Liver (tissue), 9 donors: ENCODE measurements around the gene FOXC2. TPM values are rescaled to one million over a fixed set of nuclear protein-coding genes. Genes with fewer than 3 reads are reported as not detected.

Experiments used
- DNase-seq: peaks from one replicate; pipeline ENCODE4 v3.0.0-alpha.2; 2017; ENCODE audit warnings: low spot score
- H3K27ac ChIP-seq, 2 donors: one replicate each; pipeline ENCODE4 v1.7.0; 2013; ENCODE audit warnings: inconsistent platforms in 2 of 2, low read length in 2 of 2, control low read depth in 1 of 2, low read depth in 1 of 2, mild to moderate bottlenecking in 1 of 2
- H3K27me3 ChIP-seq, 4 donors: one replicate each; pipeline versions ENCODE4 v1.6.1 to v1.7.0; 2013; ENCODE audit warnings: low read length in 3 of 4, inconsistent platforms in 1 of 4, mild to moderate bottlenecking in 1 of 4, moderate library complexity in 1 of 4; ENCODE audit not compliant: control insufficient read depth in 4 of 4, insufficient read depth in 4 of 4
- H3K36me3 ChIP-seq, 4 donors: one replicate each; pipeline versions ENCODE4 v1.6.1 to v1.7.0; 2013; ENCODE audit warnings: low read length in 3 of 4, mild to moderate bottlenecking in 3 of 4, low read depth in 1 of 4, moderate library complexity in 1 of 4; ENCODE audit not compliant: control insufficient read depth in 4 of 4, insufficient read depth in 3 of 4
- H3K4me1 ChIP-seq, 4 donors: one replicate each; pipeline versions ENCODE4 v1.6.1 to v1.7.0; 2013; ENCODE audit warnings: low read length in 3 of 4, mild to moderate bottlenecking in 3 of 4, moderate library complexity in 1 of 4; ENCODE audit not compliant: control insufficient read depth in 4 of 4, insufficient read depth in 4 of 4
- H3K4me3 ChIP-seq, 3 donors: one replicate each; pipeline versions ENCODE4 v1.6.1 to v1.7.0; 2013; ENCODE audit warnings: low read length in 3 of 3, control low read depth in 1 of 3, low read depth in 1 of 3, mild to moderate bottlenecking in 1 of 3
- H3K9ac ChIP-seq, 2 donors: one replicate each; pipeline ENCODE4 v1.7.0; 2013; ENCODE audit warnings: low read length in 2 of 2, mild to moderate bottlenecking in 2 of 2, moderate library complexity in 2 of 2, control low read depth in 1 of 2, low read depth in 1 of 2
- H3K9me3 ChIP-seq, 4 donors: one replicate each; pipeline versions ENCODE4 v1.6.1 to v1.7.0; 2013; ENCODE audit warnings: low read length in 3 of 4; ENCODE audit not compliant: control insufficient read depth in 4 of 4
- ATF3 ChIP-seq: IDR thresholded peaks from 2 replicates; pipeline ENCODE4 v1.6.1; 2016; ENCODE audit warnings: antibody characterized with exemption
- EGR1 ChIP-seq, 2 donors: IDR thresholded peaks; 2 replicates each; pipeline ENCODE4 v1.6.1; 2016 to 2018; ENCODE audit warnings: antibody characterized with exemption in 2 of 2, low read depth in 2 of 2
- FOXA1 ChIP-seq: IDR thresholded peaks from 2 replicates; pipeline ENCODE4 v1.6.1; 2016; ENCODE audit warnings: antibody characterized with exemption
- FOXA2 ChIP-seq: IDR thresholded peaks from 2 replicates; pipeline ENCODE4 v1.6.1; 2016; ENCODE audit warnings: antibody characterized with exemption
- GABPA ChIP-seq, 2 donors: IDR thresholded peaks in 1 of 2; conservative IDR thresholded peaks in 1 of 2; 2 replicates each; pipeline ENCODE4 v1.6.1; 2016; ENCODE audit warnings: antibody characterized with exemption in 2 of 2, mild to moderate bottlenecking in 1 of 2, moderate library complexity in 1 of 2
- HNF4A ChIP-seq, 2 donors: conservative IDR thresholded peaks; 2 replicates each; pipeline ENCODE4 v1.6.1; 2016; ENCODE audit warnings: antibody characterized with exemption in 2 of 2, mild to moderate bottlenecking in 2 of 2
- HNF4G ChIP-seq: IDR thresholded peaks from 2 replicates; pipeline ENCODE4 v1.6.1; 2016; ENCODE audit warnings: antibody characterized with exemption
- JUND ChIP-seq, 2 donors: IDR thresholded peaks; 2 replicates each; pipeline ENCODE4 v1.6.1; 2016; ENCODE audit warnings: antibody characterized with exemption in 2 of 2
- NR2F2 ChIP-seq: IDR thresholded peaks from 2 replicates; pipeline ENCODE4 v1.6.1; 2016; ENCODE audit warnings: antibody characterized with exemption
- RAD21 ChIP-seq, 2 donors: IDR thresholded peaks; 2 replicates each; pipeline ENCODE4 v1.6.1; 2016; ENCODE audit warnings: antibody characterized with exemption in 2 of 2, mild to moderate bottlenecking in 2 of 2
- RXRA ChIP-seq, 2 donors: IDR thresholded peaks; 2 replicates each; pipeline ENCODE4 v1.6.1; 2017 to 2018; ENCODE audit warnings: antibody characterized with exemption in 2 of 2, mild to moderate bottlenecking in 1 of 2
- SP1 ChIP-seq: IDR thresholded peaks from 2 replicates; pipeline ENCODE4 v1.6.1; 2018; ENCODE audit warnings: antibody characterized with exemption, mild to moderate bottlenecking
- TAF1 ChIP-seq: conservative IDR thresholded peaks from 2 replicates; pipeline ENCODE4 v1.6.1; 2016; ENCODE audit warnings: antibody characterized with exemption, mild to moderate bottlenecking
- YY1 ChIP-seq: IDR thresholded peaks from 2 replicates; pipeline ENCODE4 v1.6.1; 2016; ENCODE audit warnings: antibody characterized with exemption, mild to moderate bottlenecking
- WGBS: extraction: QIAGEN DNeasy Blood & Tissue Kit; methylation state at CpG from one replicate; pipeline ENCODE4 v1.1.7; 2013; 5-methylcytosine and 5-hydroxymethylcytosine counted together
- polyA plus RNA-seq, 2 donors: library from polyadenylated mRNA; stranded (reverse) in 1 of 2; unstranded in 1 of 2; fragments of 200-250 nt in 1 of 2; fragments of >200 nt in 1 of 2; fragmentation: Nextera tagmentation in 1 of 2; extraction: Ambion mirVana in 1 of 2; gene quantifications; one replicate each; pipeline versions ENCODE4 v1.2.1 to v1.2.3, GENCODE V29; 2013 to 2015
- total RNA-seq, 2 donors: library from RNA; depleted of rRNA; stranded (reverse); fragments of >200 nt; gene quantifications; one replicate each; pipeline ENCODE4 v1.2.3, GENCODE V29; 2014
- TF ChIP-seq, protein P1 (sequence below): fragments of 150-350 bp; IDR thresholded peaks from 2 replicates; pipeline ENCODE4 v1.5.1; 2017; ENCODE audit warnings: improper control_type of control experiment, low read depth, low read length; ENCODE audit not compliant: missing input control
- TF ChIP-seq, protein P2 (sequence below): IDR thresholded peaks from 2 replicates; pipeline ENCODE4 v1.6.1; 2016; ENCODE audit warnings: antibody characterized with exemption, mild to moderate bottlenecking
- TF ChIP-seq, protein P3 (sequence below): IDR thresholded peaks from 2 replicates; pipeline ENCODE4 v1.6.1; 2016; ENCODE audit warnings: antibody characterized with exemption
- TF ChIP-seq, protein P4 (sequence below): IDR thresholded peaks from 2 replicates; pipeline ENCODE4 v1.6.1; 2016; ENCODE audit warnings: antibody characterized with exemption
- donor health status: healthy.
- donor health status: healthy.
- donor health status: healthy.
- donor health status: healthy.
- donor health status: healthy.

Gene FOXC2
- total and polyA plus RNA-seq, 4 donors, result 0.03 to 0.09 (median 0.08) TPM; not detected in 1

DNA sequence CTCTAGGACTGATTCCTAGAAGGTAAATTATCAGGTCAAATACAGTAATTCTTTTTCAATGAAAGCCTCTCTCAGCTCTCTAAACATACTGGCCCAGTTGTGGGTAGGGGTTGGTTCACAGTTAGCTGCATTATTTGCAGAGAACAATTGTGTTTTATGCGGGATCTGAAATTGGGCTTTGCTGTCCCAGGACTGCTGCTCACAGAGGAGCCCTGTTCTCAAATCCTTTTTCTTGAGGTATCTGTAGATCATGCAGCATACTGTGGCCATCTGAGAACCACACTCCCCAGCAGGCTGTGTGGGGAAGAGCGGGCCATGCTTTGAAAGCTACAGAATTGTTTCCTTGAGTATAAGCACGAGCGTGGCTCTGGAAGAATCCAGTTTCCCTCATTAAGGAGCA, 29.1 kb upstream of the FOXC2 start:
- Histone ChIP-seq H3K36me3 (peaks cover 16 to 53% (median 39%) of the 10 kb centered on the region in 4 donors), H3K4me3 (no peak overlapping the region), H3K4me1 (no peaks in the 10 kb centered on the region), H3K27me3 (no peaks in the 10 kb centered on the region), H3K9ac (no peak overlapping the region), H3K9me3 (no peaks in the 10 kb centered on the region), H3K27ac (no peak overlapping the region)
- TF ChIP-seq NR2F2 (no peak), SP1 (no peak)
- 97% methylated on average over 4 of the region's 4 CpGs for WGBS
- DNase-seq, result no peak

DNA sequence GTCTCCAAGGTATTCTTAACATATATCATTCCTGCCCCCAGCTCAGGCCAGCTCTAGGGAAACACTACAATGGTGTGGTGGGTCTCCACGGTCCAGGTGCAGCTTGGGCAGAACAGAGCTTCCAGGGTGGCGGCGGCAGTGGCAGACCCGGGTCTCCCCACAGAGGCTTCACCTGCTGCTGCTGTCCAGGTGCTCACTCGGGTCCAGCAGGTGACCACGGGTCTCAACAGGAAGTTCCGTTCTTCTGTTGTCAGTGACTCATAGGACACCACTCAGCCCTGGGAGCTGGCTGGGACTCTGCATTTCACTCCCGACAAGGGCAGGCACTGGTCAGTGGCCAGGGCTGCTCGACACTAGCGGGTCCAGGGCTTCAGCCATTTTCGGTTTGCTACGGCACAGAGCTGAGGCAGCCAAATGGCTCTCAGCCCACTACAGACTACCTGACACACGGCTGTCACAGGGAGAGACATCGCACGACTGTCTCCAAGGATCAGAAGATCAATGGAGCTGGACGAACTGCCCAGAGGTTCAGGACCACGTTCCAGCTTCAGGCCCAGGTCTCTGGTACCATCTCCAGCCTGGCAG, 28.3 kb upstream of the FOXC2 start:
- H3K4me1 ChIP-seq, result no peaks in the 10 kb centered on the region
- 95% methylated on average over 17 of the region's 17 CpGs for WGBS
- no peak overlapping the region for H3K9ac ChIP-seq
- TF ChIP-seq TAF1 (no peak), SP1 (no peak), FOXA1 (no peak), HNF4G (no peak), GABPA (IDR thresholded peaks at IDR 0.05 in 1 of 2, conservative IDR thresholded peaks at IDR 0.05 in 1 of 2) (no peak), NR2F2 (no peak), YY1 (no peak), ATF3 (no peak), HNF4A (conservative IDR thresholded peaks at IDR 0.05) (no peak), RAD21 (IDR thresholded peaks at IDR 0.05) (no peak), FOXA2 (no peak), RXRA (IDR thresholded peaks at IDR 0.05) (no peak), JUND (IDR thresholded peaks at IDR 0.05) (no peak), EGR1 (IDR thresholded peaks at IDR 0.05; ENCODE audit: low read depth in 2 of 2) (no peak)
- TF ChIP-seq, protein P1, sequence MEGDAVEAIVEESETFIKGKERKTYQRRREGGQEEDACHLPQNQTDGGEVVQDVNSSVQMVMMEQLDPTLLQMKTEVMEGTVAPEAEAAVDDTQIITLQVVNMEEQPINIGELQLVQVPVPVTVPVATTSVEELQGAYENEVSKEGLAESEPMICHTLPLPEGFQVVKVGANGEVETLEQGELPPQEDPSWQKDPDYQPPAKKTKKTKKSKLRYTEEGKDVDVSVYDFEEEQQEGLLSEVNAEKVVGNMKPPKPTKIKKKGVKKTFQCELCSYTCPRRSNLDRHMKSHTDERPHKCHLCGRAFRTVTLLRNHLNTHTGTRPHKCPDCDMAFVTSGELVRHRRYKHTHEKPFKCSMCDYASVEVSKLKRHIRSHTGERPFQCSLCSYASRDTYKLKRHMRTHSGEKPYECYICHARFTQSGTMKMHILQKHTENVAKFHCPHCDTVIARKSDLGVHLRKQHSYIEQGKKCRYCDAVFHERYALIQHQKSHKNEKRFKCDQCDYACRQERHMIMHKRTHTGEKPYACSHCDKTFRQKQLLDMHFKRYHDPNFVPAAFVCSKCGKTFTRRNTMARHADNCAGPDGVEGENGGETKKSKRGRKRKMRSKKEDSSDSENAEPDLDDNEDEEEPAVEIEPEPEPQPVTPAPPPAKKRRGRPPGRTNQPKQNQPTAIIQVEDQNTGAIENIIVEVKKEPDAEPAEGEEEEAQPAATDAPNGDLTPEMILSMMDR, result no peak
- TF ChIP-seq, protein P2, sequence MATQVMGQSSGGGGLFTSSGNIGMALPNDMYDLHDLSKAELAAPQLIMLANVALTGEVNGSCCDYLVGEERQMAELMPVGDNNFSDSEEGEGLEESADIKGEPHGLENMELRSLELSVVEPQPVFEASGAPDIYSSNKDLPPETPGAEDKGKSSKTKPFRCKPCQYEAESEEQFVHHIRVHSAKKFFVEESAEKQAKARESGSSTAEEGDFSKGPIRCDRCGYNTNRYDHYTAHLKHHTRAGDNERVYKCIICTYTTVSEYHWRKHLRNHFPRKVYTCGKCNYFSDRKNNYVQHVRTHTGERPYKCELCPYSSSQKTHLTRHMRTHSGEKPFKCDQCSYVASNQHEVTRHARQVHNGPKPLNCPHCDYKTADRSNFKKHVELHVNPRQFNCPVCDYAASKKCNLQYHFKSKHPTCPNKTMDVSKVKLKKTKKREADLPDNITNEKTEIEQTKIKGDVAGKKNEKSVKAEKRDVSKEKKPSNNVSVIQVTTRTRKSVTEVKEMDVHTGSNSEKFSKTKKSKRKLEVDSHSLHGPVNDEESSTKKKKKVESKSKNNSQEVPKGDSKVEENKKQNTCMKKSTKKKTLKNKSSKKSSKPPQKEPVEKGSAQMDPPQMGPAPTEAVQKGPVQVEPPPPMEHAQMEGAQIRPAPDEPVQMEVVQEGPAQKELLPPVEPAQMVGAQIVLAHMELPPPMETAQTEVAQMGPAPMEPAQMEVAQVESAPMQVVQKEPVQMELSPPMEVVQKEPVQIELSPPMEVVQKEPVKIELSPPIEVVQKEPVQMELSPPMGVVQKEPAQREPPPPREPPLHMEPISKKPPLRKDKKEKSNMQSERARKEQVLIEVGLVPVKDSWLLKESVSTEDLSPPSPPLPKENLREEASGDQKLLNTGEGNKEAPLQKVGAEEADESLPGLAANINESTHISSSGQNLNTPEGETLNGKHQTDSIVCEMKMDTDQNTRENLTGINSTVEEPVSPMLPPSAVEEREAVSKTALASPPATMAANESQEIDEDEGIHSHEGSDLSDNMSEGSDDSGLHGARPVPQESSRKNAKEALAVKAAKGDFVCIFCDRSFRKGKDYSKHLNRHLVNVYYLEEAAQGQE, result no peak
- TF ChIP-seq, protein P3, sequence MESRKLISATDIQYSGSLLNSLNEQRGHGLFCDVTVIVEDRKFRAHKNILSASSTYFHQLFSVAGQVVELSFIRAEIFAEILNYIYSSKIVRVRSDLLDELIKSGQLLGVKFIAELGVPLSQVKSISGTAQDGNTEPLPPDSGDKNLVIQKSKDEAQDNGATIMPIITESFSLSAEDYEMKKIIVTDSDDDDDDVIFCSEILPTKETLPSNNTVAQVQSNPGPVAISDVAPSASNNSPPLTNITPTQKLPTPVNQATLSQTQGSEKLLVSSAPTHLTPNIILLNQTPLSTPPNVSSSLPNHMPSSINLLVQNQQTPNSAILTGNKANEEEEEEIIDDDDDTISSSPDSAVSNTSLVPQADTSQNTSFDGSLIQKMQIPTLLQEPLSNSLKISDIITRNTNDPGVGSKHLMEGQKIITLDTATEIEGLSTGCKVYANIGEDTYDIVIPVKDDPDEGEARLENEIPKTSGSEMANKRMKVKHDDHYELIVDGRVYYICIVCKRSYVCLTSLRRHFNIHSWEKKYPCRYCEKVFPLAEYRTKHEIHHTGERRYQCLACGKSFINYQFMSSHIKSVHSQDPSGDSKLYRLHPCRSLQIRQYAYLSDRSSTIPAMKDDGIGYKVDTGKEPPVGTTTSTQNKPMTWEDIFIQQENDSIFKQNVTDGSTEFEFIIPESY, result no peak
- TF ChIP-seq, protein P4, sequence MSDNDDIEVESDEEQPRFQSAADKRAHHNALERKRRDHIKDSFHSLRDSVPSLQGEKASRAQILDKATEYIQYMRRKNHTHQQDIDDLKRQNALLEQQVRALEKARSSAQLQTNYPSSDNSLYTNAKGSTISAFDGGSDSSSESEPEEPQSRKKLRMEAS, result no peak
- DNase-seq, result no peak
- no peaks in the 10 kb centered on the region for H3K9me3 ChIP-seq
- no peaks in the 10 kb centered on the region for H3K27me3 ChIP-seq
- H3K4me3 ChIP-seq, result no peak overlapping the region
- peaks cover 16 to 57% (median 39%) of the 10 kb centered on the region in 4 donors for H3K36me3 ChIP-seq
- H3K27ac ChIP-seq, result no peak overlapping the region
